ENCODE data around the gene RIC8A.

GRCh38 chr11:232783-233565 lies 25.5 kb downstream of the RIC8A start:
- TF ChIP-seq CTCF (IDR thresholded peaks at IDR 0.05) (no peak), POLR2A (IDR thresholded peaks at IDR 0.05) (no peak)
